GM18499 (cell line): ENCODE measurements around the gene OPN3.

Source experiments
- ATAC-seq: cut with Tn5 transposase; IDR thresholded peaks from one replicate; pipeline ENCODE4 v1.9.1; 2021; ENCODE audit warnings: moderate number of reproducible peaks; ENCODE audit not compliant: insufficient read depth, unreplicated experiment

The OPN3 gene

DNA sequence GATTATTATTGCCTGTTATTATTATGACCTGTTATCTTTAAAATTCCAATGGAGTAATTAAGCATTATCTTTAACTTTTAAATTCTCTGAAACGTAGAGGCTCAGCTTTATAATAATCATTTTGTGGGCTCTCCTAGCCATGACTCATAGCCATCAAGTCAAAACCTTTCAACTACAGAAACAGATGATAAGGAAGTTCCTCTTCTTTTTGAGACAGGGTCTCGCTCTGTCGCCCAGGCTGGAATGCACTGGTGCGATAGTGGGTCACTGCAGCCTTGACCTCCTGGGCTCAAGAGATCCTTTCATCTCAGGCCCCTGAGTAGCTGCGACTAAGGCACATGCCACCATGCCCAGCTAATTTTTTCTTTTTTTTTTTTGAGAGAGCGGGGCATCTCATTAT lies 43.5 kb downstream of the OPN3 start:
- no peak for ATAC-seq

DNA sequence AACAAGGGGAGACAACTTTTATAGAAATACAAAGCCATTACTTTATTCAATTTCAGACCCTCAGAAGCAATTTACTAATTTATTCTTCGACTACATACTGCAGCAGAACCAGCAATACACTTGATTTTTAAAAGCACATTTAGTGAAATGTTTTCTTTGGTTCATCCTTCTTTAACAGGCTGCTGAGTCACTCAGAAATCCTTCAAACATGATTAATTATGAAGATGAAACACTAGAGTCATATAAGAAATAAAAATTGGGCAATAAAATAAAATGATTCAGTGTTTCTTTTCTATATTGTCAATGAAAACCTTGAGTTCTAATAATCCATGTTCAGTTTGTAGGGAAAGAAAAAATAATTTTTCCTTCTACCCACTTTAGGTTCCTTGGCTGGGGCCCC lies 47.0 kb downstream of the OPN3 start:
- no peak for ATAC-seq

- ATAC-seq, result peak; percentile 61
Measured at GRCh38 chr1:241592273-241592958, 47.8 kb downstream of the OPN3 start.

DNA sequence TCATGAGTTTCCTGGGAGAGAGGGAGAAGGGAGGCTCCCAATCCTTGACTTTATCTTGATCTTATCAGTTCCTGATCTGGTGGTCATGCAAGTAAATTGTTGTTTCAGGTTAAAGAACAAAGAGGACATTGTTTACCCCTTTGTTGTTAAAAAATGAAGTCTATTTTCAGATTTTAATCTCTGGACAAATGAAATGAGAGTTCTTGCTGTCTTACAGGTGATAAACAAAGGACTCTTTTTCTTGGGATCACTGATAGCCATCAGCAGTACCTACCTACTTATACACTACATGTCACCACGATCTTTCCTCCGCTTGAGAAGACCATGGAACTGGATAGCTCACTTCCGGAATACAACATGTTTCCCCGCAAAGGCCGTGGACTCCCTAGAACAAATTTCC lies 48.4 kb downstream of the OPN3 start:
- no peak for ATAC-seq

GRCh38 chr1:241591317-241591716 lies 48.9 kb downstream of the OPN3 start:
- no peak for ATAC-seq

DNA sequence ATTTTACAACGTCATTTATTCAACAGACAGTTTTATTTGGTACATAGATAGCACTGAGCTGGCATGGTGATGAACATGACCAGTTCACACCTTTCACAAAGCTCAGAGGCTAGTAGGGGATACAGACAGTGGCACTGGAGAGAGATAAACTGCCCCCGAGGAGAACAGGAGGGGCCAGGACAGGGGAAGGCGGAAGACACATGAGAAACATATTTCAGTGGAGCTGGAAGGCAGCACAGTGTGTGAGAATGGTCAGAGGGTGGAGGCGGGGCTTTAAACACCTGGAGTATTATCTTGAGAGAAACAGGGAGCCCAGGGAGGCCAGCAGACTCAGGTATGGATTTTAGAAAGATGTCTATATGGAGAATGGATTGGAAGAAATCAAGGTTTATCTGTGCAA lies 49.5 kb downstream of the OPN3 start:
- no peak for ATAC-seq

DNA sequence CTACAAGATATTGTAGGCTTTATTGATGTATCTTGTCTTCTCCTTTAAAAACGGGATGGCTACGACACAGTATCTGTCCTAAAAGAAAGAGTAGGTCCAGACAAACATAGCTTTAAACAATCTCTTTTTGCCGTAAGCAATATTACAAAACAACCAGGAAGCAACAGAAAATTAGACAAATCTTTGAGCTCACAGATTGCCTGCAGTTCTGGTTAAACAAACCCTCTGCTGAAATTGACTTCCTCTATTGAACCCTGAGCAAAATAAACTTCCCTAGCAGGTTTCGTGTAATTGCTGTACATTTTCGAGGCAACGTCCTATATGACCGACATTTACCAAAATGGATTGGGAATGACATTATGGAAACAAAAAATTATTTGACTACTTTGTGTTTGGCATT lies 50.6 kb downstream of the OPN3 start:
- ATAC-seq, result no peak

GRCh38 chr1:241586905-241587512 lies 53.2 kb downstream of the OPN3 start:
- ATAC-seq, result no peak

- no peak for ATAC-seq
Measured at GRCh38 chr1:241582921-241583321, 57.2 kb downstream of the OPN3 start.

- no peak for ATAC-seq
Measured at GRCh38 chr1:241579434-241579833, 60.7 kb downstream of the OPN3 start.

GRCh38 chr1:241574154-241574553 lies 66.0 kb downstream of the OPN3 start:
- no peak for ATAC-seq

DNA sequence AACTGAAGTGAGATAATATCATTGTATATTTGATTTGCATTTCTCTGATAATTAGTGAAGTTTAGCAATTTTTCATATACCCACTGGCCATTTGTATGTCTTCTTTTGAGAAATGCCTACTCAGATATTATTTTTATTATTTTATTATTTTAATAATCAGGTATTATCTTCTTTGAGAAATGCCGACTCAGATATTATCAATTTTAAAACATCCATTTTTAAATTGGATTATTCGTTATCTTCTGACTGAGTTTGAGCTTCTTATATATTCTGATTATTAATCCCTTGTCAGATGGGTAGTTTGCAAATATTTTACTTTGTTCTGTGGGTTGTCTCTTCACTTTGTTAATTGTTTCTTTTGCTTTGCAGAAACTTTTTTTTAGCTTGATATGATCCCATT lies 70.3 kb downstream of the OPN3 start:
- ATAC-seq, result no peak

GRCh38 chr1:241560849-241561187 lies 79.4 kb downstream of the OPN3 start:
- ATAC-seq, result no peak

DNA sequence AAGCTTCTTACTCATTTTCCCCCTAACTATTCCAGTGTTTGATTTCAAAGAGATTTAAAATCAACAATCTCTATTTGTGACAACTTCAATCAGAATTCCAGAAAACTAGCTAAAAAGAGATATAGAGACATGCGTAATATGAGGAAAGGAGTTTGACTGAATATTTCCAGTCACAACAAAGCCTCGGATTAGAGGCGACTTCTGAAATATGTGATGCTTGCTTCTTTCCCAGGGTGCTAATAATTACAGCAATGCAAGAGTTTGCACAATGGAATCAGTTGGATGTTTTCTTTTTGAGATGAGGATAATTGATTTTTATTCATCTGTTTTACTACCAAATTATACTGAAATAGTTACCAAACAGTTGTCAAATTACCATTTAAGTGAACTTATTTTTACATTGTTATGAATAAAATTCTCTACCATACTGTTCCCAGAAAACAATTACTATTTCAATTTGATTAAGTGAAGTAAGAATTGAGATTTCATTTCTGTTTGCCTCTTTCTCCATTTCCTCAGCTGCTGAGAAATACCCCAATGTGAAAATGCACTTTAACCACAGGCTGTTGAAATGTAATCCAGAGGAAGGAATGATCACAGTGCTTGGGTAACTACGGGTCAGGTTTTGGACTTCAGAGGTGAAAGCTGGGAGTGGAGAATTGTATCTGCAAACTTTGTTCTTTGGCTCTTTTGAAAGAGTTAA lies 79.9 kb downstream of the OPN3 start:
- no peak for ATAC-seq

- ATAC-seq, result no peak
Measured at GRCh38 chr1:241557551-241558193, 82.5 kb downstream of the OPN3 start.

GRCh38 chr1:241557031-241557430 lies 83.1 kb downstream of the OPN3 start:
- ATAC-seq, result no peak

DNA sequence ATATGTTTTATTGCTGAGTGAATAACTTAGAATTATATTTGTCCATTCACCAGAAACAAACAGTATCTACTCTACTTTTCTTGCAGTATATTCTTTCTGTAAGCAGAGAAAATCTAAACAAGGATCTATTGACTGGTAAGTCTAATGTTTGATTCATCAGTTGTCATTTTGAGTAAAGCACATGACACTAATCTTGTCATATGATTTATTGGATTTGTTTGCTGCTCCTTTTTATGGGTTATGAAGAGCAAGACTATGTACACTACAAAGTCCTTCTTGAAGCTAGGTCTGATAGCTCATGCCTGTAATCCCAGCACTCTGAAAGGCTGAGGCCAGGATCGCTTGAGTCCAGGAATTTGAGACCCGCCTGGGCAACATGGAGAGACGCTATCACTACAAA lies 84.6 kb downstream of the OPN3 start:
- no peak for ATAC-seq

DNA sequence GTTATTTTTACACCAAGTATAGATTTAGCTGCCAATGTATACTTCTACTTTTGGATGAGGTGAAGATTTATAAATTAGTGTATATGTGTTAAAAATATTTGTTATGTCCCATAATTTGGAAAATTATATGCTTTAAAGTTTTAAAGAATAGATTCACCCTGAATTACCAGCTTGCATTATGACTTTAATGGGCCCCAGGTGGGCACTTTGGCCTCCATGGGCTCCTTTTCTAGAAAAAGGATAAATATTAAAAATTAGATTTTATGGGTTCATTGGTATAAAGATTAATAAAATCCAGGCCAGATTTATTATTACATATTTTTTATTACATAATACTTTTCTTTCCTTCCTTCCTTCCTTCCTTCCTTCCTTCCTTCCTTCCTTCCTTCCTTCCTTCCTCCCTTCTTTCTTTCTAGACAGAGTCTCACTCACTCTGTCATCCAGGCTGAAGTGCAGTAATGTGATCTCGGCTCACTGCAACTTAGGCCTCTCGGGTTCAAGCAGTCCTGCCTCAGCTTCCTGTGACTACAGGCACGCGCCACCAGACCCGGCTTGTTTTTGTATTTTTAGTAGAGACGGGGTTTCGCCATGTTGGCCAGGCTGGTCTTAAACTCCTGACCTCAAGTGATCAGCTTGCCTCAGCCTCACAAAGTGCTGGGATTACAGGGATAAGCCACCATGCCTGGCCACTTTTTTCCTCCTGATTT lies 86.1 kb downstream of the OPN3 start:
- no peak for ATAC-seq

DNA sequence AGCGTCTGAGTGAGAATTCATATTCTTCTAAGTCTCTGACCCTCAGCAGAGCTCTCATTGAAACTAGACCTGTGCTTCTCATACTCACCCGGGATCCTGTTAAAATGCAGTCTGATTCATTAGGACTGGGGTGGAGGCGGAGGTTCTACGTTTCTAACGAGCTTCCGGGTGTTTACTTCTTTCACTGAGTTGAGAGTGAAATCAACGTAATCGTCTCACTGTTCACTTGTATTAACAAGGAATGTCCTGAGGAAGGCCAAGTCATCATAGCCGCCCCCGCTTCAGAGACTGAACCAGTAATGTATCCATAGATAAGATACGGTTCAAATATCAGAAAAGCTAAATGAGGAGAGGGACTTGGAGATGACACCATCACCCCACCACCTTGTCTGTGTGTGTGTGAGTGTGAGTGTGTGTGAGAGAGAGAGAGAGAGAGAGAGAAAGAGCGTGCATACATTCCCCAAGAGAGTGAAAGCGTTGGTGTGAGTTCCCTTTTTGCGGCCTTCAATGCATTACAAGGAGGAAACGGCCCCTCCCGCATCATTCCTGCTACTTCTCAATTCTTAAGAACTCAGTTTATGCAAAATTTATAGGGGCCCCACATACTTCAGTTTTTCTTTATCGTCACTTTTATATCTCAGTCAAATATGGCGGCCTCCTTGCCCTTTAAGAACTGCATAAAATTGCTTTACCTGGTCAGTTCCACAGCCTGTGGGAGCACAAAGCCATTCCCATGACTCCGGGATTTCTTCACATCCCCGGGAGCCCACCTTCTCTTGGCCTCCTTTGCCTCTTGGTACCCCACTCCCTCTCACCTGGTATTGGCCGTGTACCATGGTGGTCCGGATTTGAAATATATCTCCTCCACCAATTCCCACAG lies 88.2 kb downstream of the OPN3 start:
- ATAC-seq, result peak; percentile 63

DNA sequence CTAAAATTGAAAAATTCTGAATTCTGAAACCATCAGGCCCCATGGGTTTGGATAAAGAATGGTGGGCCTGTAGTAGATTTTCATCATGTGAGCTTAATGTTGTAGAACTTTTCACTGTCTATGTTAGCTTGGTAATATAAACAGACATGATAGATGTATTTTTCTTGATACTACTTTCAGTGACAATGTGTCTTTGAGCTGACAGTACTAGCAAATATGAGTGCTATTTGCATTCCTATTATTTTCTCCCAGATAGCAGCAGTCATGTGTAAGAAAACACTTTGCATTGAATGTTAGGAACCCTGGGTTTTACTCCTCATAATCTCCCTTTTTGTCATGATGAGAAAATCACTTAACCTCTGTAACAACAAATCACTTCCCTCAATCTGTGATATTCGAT lies 89.9 kb downstream of the OPN3 start:
- no peak for ATAC-seq
